Measurements from ENCODE around the gene HOXC9. TPM values are rescaled to one million over a fixed set of nuclear protein-coding genes. Genes with fewer than 3 reads are reported as not detected.

The HOXC9 gene
- total RNA-seq, 1 donor from 2014 or later: not detected

GRCh38 chr12:53952871-53953734 is 46.9 kb upstream of the HOXC9 start:
- no peak for DNase-seq (ENCODE audit: low spot score)
- Mint-ChIP-seq H3K36me3 (ENCODE audit: low read depth) (peaks cover 4% of the 10 kb centered on the region), H3K4me3 (ENCODE audit: unreplicated experiment) (no peak overlapping the region), H3K27ac (ENCODE audit: unreplicated experiment) (no peak overlapping the region), H3K4me1 (ENCODE audit: low read depth) (peaks cover 8% of the 10 kb centered on the region), H3K9me3 (ENCODE audit: low read depth) (no peaks in the 10 kb centered on the region), H3K27me3 (ENCODE audit: low read depth) (peaks cover 84% of the 10 kb centered on the region)
- TF ChIP-seq, protein P1, sequence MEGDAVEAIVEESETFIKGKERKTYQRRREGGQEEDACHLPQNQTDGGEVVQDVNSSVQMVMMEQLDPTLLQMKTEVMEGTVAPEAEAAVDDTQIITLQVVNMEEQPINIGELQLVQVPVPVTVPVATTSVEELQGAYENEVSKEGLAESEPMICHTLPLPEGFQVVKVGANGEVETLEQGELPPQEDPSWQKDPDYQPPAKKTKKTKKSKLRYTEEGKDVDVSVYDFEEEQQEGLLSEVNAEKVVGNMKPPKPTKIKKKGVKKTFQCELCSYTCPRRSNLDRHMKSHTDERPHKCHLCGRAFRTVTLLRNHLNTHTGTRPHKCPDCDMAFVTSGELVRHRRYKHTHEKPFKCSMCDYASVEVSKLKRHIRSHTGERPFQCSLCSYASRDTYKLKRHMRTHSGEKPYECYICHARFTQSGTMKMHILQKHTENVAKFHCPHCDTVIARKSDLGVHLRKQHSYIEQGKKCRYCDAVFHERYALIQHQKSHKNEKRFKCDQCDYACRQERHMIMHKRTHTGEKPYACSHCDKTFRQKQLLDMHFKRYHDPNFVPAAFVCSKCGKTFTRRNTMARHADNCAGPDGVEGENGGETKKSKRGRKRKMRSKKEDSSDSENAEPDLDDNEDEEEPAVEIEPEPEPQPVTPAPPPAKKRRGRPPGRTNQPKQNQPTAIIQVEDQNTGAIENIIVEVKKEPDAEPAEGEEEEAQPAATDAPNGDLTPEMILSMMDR (IDR thresholded peaks at IDR 0.05): no peak

DNA sequence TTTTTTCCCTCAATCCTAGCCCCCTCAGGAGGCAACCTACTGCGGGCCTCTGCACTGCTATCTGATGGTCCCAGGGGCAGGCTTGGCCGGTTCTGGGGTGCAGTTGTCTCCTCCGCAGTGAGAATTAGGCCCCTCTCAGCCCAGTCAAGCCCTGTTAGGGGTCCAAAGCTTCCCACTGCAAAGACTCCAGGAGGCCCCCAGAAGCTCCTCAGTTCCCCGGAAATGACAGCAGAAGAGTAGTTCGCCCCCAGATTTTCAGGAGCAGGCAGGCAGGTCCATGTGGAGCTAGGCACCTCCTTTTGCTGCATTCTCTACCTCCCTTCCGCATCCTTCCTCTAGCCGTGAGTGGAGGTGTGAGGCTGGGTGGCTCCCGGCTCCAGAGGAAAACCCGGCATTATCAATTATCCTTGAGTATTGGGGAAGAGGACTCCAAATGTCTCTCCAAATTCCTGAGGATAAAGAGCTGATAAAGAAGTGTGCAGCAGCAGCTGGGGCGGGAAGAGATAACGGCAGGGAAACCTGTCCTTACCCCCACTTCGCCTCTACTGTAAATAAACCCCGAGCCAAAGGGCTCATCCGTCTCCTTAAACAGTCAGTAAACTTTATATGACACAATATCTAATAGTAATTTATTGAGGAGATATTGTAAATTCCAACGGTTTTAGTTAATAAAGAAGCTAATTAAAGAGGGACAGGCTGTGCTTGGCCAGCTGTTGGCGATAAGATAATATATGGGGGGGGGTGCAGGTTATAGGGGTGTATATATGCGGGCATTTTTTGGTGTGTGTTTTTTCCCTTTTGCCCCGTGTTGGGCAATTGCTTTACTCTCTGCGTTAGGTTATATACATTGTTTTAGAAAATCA is 45.9 kb upstream of the HOXC9 start:
- DNase-seq (ENCODE audit: low spot score): no peak
- Mint-ChIP-seq H3K27me3 (ENCODE audit: low read depth) (peaks cover 83% of the 10 kb centered on the region), H3K36me3 (ENCODE audit: low read depth) (peaks cover 8% of the 10 kb centered on the region), H3K27ac (ENCODE audit: unreplicated experiment) (no peak overlapping the region), H3K4me1 (ENCODE audit: low read depth) (peaks cover 8% of the 10 kb centered on the region), H3K9me3 (ENCODE audit: low read depth) (no peaks in the 10 kb centered on the region), H3K4me3 (ENCODE audit: unreplicated experiment) (no peak overlapping the region)
- TF ChIP-seq, protein P1 (IDR thresholded peaks at IDR 0.05): no peak

- H3K9me3 Mint-ChIP-seq (ENCODE audit: low read depth): no peaks in the 10 kb centered on the region
- peaks cover 10% of the 10 kb centered on the region for H3K36me3 Mint-ChIP-seq (ENCODE audit: low read depth)
- DNase-seq (ENCODE audit: low spot score): no peak
- H3K27me3 Mint-ChIP-seq (ENCODE audit: low read depth): peaks cover 84% of the 10 kb centered on the region
- H3K27ac Mint-ChIP-seq (ENCODE audit: unreplicated experiment): no peak within 1 kb of the TSS
- TF ChIP-seq, protein P1 (IDR thresholded peaks at IDR 0.05): no peak
- H3K4me3 Mint-ChIP-seq (ENCODE audit: unreplicated experiment): no peak within 1 kb of the TSS
- H3K4me1 Mint-ChIP-seq (ENCODE audit: low read depth): peaks cover 8% of the 10 kb centered on the region
Measured at GRCh38 chr12:53954694-53955035, 45.3 kb upstream of the HOXC9 start, which contains the start of gene HOXC12. Gene HOXC12, plus strand, starts transcription at chr12:53954903. Its CDS starts 27 bp downstream, at chr12:53954930.

GRCh38 chr12:53955036-53955775 is 44.8 kb upstream of the HOXC9 start:
- TF ChIP-seq, protein P1 (IDR thresholded peaks at IDR 0.05): no peak
- H3K27me3 Mint-ChIP-seq (ENCODE audit: low read depth): peaks cover 84% of the 10 kb centered on the region
- no peak for DNase-seq (ENCODE audit: low spot score)
- H3K36me3 Mint-ChIP-seq (ENCODE audit: low read depth): peaks cover 13% of the 10 kb centered on the region
- H3K9me3 Mint-ChIP-seq (ENCODE audit: low read depth): no peaks in the 10 kb centered on the region
- no peak overlapping the region for H3K27ac Mint-ChIP-seq (ENCODE audit: unreplicated experiment)
- H3K4me3 Mint-ChIP-seq (ENCODE audit: unreplicated experiment): no peak overlapping the region
- peaks cover 8% of the 10 kb centered on the region for H3K4me1 Mint-ChIP-seq (ENCODE audit: low read depth)

All from chondrocyte (in vitro differentiated cells).